UCSD-AML1 (cell line): ENCODE results near the gene SMDT1.
"Not testable (repeated sequence)": the region's sequence is repeated elsewhere in the genome, so short reads cannot be mapped to it uniquely, and the experiment has no call there.

Experiments
- DNase-seq: peaks from one replicate; lab custom pipeline; 2025; ENCODE audit not compliant: unreplicated experiment; lab: John Stamatoyannopoulos, UW

Gene SMDT1

DNA sequence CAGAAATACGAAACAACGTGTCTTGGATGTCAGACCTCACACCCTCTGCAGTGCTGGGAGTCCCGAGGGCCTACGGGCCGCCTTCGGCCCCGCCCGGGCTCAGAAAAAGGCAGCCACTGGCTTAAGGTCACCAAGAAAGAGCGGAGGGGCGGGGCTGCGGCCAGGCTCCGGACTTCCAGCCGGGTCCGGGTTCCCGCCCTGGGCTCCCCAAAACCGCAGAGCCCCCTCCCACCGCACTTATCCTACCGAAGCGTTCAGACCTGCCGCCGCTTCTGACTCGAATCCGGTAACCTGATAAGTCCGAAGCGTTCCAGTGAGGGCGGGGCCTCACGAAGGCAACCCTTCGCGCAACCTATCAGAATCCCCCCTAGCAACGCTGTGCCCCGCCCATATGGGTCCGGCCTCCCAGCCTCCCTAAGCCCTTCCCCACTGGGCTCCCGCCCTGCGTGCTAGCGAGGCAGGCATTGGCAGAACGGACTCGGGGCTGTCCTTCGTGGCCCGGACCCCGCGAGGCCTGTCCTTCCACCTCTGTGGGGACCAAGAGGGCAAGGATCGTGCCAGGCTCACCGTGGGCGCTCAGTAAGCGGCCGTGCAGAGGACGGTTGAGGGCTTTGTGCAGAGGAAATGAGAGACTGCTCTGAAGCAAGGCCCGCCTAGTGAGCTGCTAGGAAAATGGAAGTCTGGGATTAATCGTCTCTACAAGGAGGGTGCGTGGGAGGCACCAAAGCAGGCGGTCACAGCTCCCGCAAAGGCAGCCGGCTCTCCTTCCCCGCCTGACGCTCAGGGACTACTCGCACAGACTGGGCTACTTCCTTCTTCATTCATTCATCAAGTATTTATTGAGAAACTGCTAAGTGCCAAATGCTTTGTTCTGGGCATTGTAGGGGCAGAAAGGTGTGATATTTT is 8.7 kb upstream of the SMDT1 start, which contains the start of gene NAGA:
Gene NAGA, minus strand, starts transcription at position 296 of the 906 bp plus-strand sequence. CDS start 515 bp downstream, outside the sequence.
- DNase-seq = peak; percentile 98

DNA sequence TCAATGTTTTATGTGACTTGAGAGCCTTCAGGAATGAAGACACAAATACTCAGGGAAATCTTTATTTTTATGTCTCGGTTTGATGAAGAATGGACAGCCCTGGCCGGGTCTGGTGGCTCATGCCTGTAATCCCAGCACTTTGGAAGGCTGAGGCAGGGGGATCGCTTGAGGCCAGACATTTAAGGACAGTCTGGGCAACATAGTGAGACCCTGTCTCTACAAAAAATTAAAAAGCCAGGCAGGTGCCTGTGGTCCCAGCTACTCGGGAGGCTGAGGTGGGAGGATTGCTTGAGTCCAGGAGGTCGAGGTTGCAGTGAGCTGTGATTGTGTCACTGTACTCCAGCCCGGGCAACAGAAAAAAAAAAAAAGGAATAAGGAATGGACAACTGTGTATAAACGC is 8.0 kb upstream of the SMDT1 start:
- not testable (repeated sequence) for DNase-seq

DNA sequence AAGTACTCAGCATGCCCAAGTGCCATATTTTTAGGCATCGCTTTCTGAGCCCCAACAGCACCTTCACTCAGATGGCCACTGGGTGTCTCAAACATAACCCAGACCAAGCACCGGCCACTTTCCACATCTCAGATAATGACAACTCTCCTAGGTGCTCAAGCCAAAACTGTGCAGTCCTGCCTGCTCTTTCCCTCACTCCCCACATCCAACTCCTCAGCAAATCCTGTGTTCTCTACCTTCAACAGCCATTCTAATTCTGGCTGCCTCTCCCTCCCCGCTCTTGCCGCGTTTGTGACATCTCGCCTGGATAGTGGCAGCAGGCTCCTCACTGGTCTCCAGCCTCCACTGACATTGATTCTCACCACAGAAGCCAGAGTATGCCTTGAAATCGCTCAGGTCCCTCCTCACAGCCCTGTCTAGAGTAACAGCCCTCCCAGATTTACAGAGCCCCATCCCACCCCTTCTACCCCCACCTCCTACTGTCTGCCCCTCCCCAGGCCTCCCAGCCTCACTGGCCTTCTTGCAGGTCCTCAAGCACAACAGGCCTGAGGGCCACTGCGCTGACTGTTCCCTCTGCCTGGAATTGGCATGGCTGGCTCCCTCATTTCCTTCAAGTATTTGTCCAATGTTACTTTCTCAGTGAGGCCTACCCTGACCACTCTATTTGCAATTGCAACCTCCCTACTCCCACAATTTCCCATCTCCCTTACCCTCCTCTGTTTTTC is 6.7 kb upstream of the SMDT1 start:
- no peak for DNase-seq

DNA sequence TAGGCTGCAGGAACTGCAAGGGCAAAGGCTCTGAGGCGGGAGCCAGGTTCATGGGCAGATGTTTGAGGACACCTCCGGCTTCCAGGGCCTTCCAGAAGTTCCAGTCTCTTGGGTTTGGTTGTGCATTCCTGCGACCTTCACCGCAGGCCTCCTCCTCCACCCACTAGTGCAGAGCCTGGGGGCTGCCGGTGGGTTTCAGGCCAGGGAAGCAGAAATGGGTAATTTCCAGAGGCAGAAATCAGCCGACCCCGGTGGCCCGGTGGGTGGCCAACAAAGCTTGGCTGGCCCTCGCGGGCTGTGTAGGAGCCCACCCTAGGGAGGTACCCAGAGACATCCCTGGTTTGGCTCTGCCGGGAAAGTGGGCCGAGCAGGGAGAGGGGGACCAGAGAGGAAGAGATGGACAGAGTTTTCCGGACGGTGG is 5.9 kb upstream of the SMDT1 start:
- no peak for DNase-seq

DNA sequence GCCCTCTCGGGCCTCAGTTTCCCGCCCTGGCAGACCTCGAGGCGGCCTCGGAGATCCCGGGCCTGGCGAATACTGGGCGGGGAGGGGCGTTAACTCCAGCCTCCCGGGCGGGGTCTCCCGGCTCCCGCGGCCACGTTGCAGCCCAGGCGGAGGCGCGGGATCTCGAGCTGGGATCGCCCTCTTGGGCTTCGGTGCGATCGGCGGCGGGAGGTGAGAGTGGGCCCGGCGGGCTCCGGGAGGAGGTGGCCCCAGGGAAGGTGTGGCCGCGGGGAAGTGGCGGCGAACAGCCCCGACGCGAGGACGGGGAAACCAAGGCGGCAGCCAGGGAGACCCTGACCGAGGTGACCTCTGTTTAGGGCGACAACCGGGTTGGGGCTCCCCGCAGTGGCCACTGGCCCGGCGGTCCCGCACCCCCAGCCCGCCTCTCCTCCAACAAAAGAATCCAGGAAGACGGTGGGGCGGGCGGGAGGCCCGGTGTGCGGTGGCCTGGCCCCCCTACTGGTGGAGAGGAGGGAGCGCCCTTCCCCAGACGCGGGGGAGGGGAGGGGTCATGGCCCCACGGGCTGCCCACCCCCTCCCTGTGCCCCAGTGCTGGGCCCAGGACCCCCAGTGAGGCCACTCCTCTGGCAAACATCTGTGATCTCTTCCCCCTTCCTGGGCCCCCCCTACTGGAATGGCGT is 5.2 kb upstream of the SMDT1 start, which contains the start of gene PHETA2:
Gene PHETA2, plus strand, starts transcription at position 117 of the 680 bp plus-strand sequence. CDS start 3,046 bp downstream, outside the sequence.
- no peak for DNase-seq

DNA sequence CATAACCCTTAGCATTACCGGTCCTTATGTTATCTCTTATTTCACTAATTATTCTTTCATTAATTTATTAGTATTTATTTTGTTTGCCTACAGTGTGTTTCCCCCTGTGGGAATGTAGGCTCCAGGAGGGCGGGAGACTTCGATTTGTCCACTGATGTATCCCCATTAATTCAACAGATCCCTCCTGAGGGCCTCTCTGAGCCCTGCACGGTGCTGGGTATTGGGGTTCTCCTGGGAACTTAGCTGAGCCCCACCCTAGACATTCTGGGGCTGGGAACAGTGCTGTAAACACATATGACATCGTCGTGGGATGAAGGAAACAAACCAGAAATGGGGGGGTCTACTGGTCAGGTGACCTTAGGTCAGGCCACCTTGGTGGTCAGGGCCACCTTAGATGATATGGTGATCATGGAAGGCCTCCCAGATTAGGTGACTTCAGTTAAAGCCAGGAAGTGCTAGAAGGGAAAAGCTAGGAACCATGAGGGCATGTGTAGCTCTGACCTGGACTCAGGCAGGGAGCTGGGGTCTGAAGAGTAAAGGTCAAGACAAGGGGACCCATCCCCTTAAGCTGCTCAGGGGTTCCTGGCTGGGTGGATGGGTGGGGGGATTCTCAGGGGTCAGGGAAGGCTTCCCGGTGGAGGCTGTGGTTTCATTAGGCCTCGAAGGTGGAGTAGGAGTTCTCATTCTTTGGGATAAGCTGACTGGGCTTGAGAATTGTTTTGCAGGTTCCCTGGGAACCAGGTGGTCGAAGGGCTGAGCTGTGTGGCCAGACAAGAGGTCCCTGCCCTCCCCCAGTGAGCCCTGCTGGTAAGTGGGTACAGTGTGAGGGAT is 4.4 kb upstream of the SMDT1 start:
- no peak for DNase-seq

DNA sequence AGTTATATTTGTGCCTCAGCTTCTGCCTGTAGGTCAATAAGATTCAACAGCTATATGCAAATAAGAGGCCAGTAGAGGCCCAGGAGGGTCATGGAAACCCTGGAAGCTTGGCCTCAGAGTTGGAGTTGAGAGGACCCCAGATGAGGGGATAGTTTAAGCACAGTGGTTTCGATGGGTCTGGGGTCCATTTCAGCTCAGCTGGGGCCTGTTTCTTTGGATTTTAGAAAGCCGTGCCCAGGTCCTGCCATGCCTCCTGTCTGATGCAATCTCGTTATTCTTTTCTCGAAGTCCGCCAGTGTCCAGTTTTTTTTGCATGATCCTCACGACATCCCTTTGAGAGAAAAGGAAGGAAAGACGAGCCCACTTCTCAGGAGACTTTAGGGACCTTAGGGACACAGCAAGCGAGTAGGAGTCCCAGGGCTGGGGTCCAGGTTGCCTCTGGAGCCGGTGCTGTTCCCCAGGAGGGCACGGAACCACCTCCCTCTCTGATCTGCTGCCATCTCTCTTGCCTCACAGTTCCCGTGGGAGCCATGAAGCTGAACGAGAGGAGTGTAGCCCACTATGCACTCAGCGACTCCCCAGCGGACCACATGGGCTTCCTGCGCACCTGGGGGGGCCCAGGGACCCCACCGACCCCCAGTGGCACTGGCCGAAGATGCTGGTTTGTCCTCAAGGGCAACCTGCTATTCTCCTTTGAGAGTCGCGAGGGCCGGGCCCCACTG is 2.6 kb upstream of the SMDT1 start:
- no peak for DNase-seq

DNA sequence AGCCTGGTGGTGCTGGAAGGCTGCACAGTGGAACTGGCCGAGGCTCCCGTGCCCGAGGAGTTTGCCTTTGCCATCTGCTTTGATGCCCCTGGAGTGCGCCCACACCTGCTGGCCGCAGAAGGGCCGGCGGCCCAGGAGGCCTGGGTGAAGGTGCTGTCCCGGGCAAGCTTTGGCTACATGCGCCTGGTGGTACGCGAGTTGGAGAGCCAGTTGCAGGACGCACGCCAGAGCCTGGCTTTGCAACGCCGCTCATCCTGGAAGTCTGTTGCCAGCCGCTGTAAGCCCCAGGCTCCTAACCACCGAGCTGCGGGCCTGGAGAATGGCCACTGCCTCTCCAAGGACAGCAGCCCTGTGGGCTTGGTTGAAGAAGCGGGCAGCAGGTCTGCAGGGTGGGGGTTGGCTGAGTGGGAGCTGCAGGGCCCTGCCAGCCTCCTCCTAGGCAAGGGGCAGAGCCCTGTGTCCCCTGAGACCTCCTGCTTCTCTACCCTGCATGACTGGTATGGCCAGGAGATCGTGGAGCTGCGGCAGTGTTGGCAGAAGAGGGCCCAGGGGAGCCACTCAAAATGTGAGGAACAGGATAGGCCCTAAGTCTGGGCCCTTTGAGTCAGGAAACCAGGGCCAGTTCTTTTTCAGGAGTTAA is 1.9 kb upstream of the SMDT1 start:
- no peak for DNase-seq

DNA sequence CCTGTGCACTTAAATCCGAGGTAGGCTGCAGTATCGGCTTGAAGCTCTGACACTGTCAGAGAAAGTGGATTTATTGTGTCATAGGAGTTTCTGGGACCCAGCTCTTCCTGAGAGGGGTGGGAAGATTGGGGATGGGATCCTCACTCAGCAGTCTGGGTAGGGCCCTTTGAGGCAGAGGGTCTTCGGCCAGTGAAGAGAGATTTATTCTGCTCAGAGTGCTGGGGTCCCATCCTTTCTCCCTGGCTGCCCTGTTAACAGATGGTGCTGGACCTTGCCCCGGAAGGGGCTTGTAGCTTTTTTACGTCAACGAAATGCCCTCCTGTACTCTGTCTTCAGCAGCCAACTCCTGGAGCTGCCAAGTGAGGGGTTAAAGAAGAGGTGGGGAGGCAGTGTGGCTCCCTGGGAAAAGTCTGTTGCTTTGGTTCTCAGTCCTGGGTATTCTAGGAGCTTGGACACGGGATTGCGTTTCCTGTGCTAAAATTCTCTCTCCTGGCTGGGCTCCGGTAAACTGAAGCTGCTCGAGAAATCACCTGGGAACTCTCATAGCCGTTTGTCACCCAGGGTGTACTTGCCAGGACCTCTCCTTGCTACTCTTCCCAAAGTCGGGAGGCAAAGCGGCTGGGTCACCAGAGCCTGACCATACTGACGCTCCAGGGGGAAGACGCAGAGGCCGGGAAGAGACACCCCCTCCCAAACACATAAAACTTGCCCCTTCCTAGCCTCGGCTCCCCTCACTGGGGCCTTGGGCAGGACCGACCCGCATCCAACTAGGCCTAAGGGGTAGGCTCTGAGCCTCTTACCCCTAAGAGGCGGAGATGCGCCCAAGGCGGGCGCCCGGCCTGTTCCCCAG is 806 bp upstream of the SMDT1 start:
- no peak for DNase-seq

DNA sequence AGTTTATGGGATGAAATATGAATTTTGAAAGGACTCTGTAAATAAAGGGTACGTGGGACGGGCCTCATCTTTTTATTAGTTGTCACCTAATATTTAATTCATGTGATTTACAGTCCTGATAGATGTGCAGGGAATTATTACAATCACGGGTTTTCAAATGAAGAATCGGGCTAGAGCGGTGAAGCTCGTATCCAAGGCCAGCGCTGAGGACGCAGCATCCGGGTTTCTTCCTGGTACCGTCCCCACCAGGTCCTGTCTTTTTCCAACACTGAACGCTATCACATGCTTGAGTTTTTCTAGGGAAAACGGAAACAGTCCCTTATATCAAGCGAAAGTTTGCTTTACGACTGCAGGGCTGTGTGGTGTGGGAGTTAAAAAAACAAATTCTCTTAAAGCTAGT is 787 bp downstream of the SMDT1 start:
- no peak for DNase-seq

DNA sequence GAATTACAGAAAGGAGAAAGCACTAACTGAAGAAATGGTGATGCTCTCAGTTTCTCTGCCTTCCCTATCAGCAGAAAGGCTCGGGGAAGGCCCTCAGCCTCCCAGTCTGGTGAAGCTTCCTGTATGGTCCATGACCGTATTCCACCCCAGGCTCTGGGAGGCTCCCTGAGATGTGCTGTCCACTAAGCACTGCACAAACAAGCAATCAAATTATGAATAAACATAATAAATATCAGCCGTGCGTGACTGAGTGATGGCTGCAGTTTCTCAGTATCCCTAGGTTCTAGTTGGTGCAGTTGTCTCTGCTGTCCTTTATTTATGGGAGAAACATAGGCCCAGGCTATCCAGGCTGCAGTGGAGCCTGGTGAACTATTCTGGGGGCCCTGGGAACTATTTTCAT is 3.6 kb downstream of the SMDT1 start:
- no peak for DNase-seq

DNA sequence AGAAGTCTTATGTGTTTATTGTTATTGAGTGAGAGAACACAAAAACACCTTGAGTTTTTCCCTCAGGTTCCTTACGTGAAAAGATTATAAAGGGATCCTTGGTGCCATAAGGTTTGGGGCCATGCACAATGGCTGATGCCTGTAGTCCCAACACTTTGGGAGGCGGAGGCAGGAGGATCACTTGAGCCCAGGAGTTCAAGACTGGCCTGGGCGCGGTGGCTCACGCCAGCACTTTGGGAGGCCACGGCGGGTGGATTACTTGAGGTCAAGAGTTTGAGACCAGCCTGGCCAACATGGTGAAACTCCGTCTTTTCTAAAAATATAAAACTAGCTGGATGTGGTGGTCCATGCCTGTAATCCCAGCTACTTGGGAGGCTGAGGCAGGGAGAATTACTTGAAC is 5.4 kb downstream of the SMDT1 start:
- DNase-seq = no peak

DNA sequence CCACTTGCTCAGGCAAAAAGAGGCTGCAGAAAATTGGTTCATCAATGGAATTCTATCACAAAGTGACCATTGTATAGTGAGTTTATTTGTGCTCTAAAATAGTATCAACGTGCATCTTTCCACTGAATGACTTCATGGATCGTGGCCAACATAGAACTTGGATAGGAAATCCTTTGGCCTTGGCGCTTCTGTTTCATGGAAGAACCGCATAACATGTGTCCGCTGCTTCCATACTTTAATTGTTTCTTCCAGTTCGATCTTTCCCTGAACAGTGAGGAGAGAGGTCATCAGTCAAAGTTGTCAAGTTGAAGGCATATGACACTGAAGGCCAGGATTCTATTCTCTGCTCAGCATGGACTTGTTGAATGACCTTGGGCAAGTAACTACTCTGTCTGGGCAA is 6.6 kb downstream of the SMDT1 start:
- DNase-seq = no peak

DNA sequence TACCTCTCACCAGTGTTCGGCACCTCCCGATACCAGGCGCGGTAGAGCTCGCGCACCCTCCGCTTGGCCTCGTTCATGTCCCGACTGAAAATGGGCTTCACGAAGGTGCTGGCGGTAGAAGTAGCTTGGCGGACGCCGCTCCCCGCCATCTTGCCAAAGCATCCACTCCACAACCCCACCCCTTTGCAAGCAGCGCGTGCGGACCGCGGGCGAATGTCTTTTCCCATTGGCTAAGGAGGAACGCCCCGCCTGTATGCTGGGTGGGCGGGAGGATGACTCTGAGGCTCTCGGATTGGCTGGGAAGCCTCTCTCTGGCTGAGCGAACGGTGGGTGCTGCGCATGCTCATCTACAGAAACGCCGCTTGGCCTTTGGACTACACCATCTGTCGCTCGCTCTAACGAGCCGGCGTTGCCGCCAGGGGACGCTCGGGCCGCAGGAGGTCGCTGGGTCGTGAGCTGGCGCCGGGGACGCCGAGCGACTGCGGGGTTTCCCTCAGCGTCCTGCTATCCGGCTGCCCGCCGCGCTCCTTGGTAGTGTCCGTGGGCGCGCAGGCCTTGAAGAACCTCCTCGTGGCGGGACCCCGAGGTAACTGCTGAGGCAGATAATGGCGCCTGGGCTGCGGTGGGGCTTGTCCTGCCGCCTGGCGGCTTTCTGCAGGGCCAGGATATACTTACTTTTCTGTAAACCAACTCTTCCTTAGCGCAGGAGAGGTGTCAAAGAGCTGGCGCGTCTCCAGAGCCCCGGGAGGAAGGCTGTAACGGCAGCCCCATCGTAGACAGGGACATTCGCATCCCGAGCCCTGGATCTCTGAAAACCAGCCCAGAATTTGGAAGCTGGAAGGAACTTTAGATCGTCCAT is 11.3 kb downstream of the SMDT1 start, which contains the start of gene NDUFA6:
Gene NDUFA6, minus strand, starts transcription at position 177 of the 859 bp plus-strand sequence. Its CDS starts 28 bp downstream, at position 149.
- DNase-seq = peak; percentile 99

DNA sequence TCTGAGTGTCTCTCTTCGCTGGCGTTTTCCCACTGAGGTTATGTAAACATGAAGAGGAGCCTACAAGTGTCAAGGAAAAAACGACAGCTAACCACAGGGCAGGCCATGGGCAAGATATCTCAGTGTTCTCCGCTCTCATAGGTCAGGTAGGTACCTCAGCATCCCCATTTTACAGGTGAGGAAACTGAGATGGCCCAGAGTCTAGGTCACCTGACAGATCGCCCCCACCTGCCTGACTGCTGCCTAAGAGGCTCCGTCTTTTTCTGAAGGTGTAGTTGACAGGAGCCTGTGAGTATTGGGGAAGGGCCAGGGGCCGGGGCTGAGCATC is 11.9 kb downstream of the SMDT1 start:
- DNase-seq = no peak

DNA sequence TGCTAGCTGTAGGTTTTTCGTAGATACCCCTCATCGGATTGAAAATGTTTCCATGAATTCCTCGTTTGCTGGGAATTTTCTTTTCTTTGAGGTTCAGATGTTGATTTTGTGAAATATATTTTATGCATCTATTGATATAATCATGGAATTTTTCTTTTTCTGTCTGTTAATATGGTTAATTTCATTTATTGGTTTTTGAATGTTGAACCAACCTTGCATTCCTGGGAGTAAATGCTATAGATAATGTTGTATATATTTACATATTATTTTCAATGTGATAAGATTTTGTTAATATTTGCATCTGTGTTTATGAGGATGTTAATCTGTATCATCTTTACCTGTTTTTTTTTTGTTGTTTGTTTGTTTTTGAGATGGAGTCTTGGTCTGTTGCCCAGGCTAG is 21.7 kb downstream of the SMDT1 start:
- no peak for DNase-seq

DNA sequence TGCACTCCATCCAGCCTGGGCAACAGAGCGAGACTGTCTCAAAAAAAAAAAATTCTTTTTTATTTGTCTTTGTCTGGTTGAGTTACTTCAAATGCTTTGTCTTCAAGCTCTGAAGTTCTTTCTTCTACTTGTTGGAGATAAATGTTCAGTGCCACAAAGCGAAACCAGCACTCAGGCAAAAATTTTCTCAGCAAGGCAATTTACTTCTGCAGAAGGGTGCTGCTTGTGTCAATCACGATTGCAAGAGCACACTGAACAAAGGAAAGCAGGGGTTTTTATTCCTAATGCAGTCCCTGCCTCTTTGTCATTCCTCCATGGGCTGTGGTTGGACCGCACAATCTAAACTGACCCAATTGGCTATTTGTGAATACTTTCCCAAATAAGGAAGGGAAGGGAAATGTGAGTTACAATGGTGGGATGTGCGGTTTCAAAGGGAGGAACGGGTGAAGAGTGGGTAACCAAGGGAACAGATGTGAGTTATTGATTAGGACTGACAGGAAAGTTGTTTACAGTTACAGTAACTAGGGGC is 24.9 kb downstream of the SMDT1 start:
- DNase-seq = not testable (repeated sequence)
